HUES6 (cell line): Measurements from ENCODE around the gene CACNG1.

Experiments
- H3K27ac ChIP-seq: 2 replicates; pipeline ENCODE4 v1.7.0; 2013; ENCODE audit warnings: low read depth, mild to moderate bottlenecking, low read length, inconsistent platforms
- H3K27me3 ChIP-seq: 2 replicates; pipeline ENCODE4 v1.6.1; 2013; ENCODE audit warnings: low read length; ENCODE audit not compliant: control insufficient read depth, insufficient read depth
- H3K36me3 ChIP-seq: 2 replicates; pipeline ENCODE4 v1.6.1; 2013; ENCODE audit warnings: low read length; ENCODE audit not compliant: control insufficient read depth, insufficient read depth
- H3K4me1 ChIP-seq: 2 replicates; pipeline ENCODE4 v1.6.1; 2013; ENCODE audit warnings: low read length; ENCODE audit not compliant: control insufficient read depth, insufficient read depth
- H3K4me3 ChIP-seq: 2 replicates; pipeline ENCODE4 v1.5.1; 2013; ENCODE audit warnings: low read depth, low read length
- H3K9ac ChIP-seq: one replicate; pipeline ENCODE4 v1.6.1; 2013; ENCODE audit warnings: mild to moderate bottlenecking, low read length
- H3K9me3 ChIP-seq: 2 replicates; pipeline ENCODE4 v1.6.1; 2013; ENCODE audit warnings: low read depth, low read length; ENCODE audit not compliant: control insufficient read depth, insufficient read depth

Gene CACNG1

DNA sequence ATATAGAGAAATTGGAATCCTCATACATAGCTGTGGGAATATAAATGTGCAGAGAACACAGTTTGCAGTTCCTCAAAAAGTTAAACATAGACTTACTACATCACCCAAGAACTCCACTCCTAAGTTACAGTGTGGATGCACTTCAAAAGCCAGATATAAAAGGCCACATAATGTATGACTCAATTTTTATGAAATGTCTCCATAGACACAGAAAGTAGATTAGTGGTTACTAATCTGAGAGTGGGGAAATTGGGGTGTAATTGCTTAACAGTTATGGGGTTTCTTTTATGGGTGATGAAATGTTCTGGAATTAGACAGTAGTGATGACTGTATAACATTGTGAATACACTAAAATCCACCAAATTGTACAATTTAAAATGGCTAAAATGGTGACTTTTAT lies 60.9 kb downstream of the CACNG1 start:
- Histone ChIP-seq H3K36me3 (peaks cover 42% of the 10 kb centered on the region), H3K9me3 (no peaks in the 10 kb centered on the region), H3K4me3 (no peak overlapping the region), H3K27ac (no peak overlapping the region), H3K4me1 (no peaks in the 10 kb centered on the region), H3K27me3 (no peaks in the 10 kb centered on the region), H3K9ac (no peak overlapping the region)
